ENCODE results near the gene TCEANC. TPM values are rescaled to one million over a fixed set of nuclear protein-coding genes. Genes with fewer than 3 reads are reported as not detected.
"Not testable (repeated sequence)": the region's sequence is repeated elsewhere in the genome, so short reads cannot be mapped to it uniquely, and the experiment has no call there.

The TCEANC gene
- total RNA-seq, 2 donors from 2014 or later, result 2.9 to 3.5 TPM

GRCh38 chrX:13667919-13668318, 15.0 kb downstream of the TCEANC start:
- no peak overlapping the region for H3K27ac ChIP-seq
- intact Hi-C loops (cut with DNase I), result no loop called here

GRCh38 chrX:13669246-13669737, 16.4 kb downstream of the TCEANC start:
- Histone ChIP-seq H3K36me3 (no peaks in the 10 kb centered on the region), H3K4me3 (no peak overlapping the region), H3K27ac (peak overlapping the region; percentile 49), H3K9me3 (no peaks in the 10 kb centered on the region), H3K9ac (ENCODE audit: low read depth in 2 of 2, low read length in 2 of 2) (no peak overlapping the region), H3K4me1 (no peaks in the 10 kb centered on the region), H3K27me3 (no peaks in the 10 kb centered on the region)
- TF ChIP-seq CTCF (IDR thresholded peaks at IDR 0.05), result no peak
- intact Hi-C loops (cut with DNase I), result no loop called here
- peak; percentile 82 for DNase-seq

More at GRCh38 chrX:13667919-13668318, 15.0 kb downstream of the TCEANC start:
- no peak for DNase-seq
- no peak for TF ChIP-seq CTCF (IDR thresholded peaks at IDR 0.05)
- Histone ChIP-seq H3K9me3 (no peaks in the 10 kb centered on the region), H3K27me3 (no peaks in the 10 kb centered on the region), H3K4me1 (no peaks in the 10 kb centered on the region), H3K36me3 (no peaks in the 10 kb centered on the region), H3K9ac (ENCODE audit: low read depth in 2 of 2, low read length in 2 of 2) (no peak overlapping the region), H3K4me3 (no peak overlapping the region)

GRCh38 chrX:13669755-13670154, 16.8 kb downstream of the TCEANC start:
- H3K9me3 ChIP-seq; H3K27me3 ChIP-seq; intact Hi-C loops (cut with DNase I); H3K36me3 ChIP-seq; H3K4me3 ChIP-seq; DNase-seq; H3K9ac ChIP-seq (ENCODE audit: low read depth in 2 of 2, low read length in 2 of 2); H3K4me1 ChIP-seq: not testable (repeated sequence)
- peak overlapping the region; percentile 49 for H3K27ac ChIP-seq

GRCh38 chrX:13670197-13670596, 17.3 kb downstream of the TCEANC start:
- no peak for TF ChIP-seq CTCF (IDR thresholded peaks at IDR 0.05)
- intact Hi-C loops (cut with DNase I), result no loop called here
- no peaks in the 10 kb centered on the region for H3K36me3 ChIP-seq
- no peak for DNase-seq
- H3K4me3 ChIP-seq, result no peak overlapping the region
- H3K9ac ChIP-seq (ENCODE audit: low read depth in 2 of 2, low read length in 2 of 2), result no peak overlapping the region
- H3K9me3 ChIP-seq, result no peaks in the 10 kb centered on the region
- H3K27me3 ChIP-seq, result no peaks in the 10 kb centered on the region
- H3K4me1 ChIP-seq, result no peaks in the 10 kb centered on the region
- peak overlapping the region; percentile 49 for H3K27ac ChIP-seq

GRCh38 chrX:13673016-13673415, 20.1 kb downstream of the TCEANC start:
- TF ChIP-seq CTCF (IDR thresholded peaks at IDR 0.05), result no peak
- H3K4me1 ChIP-seq, result no peaks in the 10 kb centered on the region
- no peaks in the 10 kb centered on the region for H3K27me3 ChIP-seq
- H3K9ac ChIP-seq (ENCODE audit: low read depth in 2 of 2, low read length in 2 of 2), result no peak overlapping the region
- no peak overlapping the region for H3K4me3 ChIP-seq
- DNase-seq, result no peak
- no peaks in the 10 kb centered on the region for H3K9me3 ChIP-seq
- intact Hi-C loops (cut with DNase I), result no loop called here
- no peaks in the 10 kb centered on the region for H3K36me3 ChIP-seq
- no peak overlapping the region for H3K27ac ChIP-seq

- no peaks in the 10 kb centered on the region for H3K4me1 ChIP-seq
- DNase-seq, result no peak
Observed at GRCh38 chrX:13676885-13677284, 23.9 kb downstream of the TCEANC start.

GRCh38 chrX:13679700-13680099, 26.8 kb downstream of the TCEANC start:
- H3K27me3 ChIP-seq; DNase-seq; intact Hi-C loops (cut with DNase I); H3K9ac ChIP-seq (ENCODE audit: low read depth in 2 of 2, low read length in 2 of 2); H3K9me3 ChIP-seq; H3K36me3 ChIP-seq; H3K4me1 ChIP-seq; H3K27ac ChIP-seq; H3K4me3 ChIP-seq: not testable (repeated sequence)

More at GRCh38 chrX:13676885-13677284, 23.9 kb downstream of the TCEANC start:
- Histone ChIP-seq H3K4me3 (no peak overlapping the region), H3K9ac (ENCODE audit: low read depth in 2 of 2, low read length in 2 of 2) (no peak overlapping the region), H3K36me3 (no peaks in the 10 kb centered on the region), H3K27ac (no peak overlapping the region), H3K9me3 (no peaks in the 10 kb centered on the region), H3K27me3 (no peaks in the 10 kb centered on the region)
- TF ChIP-seq CTCF (IDR thresholded peaks at IDR 0.05), result no peak
- intact Hi-C loops (cut with DNase I), result no loop called here

Data from colonic mucosa (tissue), 4 donors.